ENCODE data around the gene EFNA4. TPM values are rescaled to one million over a fixed set of nuclear protein-coding genes. Genes with fewer than 3 reads are reported as not detected.
A peak's percentile ranks its signal among the peaks of the same experiment; 100 is the strongest.

Gene EFNA4
- total and polyA plus RNA-seq, 9 of the 15 experiments (the other 6 are each of a cell fraction or from before 2014, with no cell fraction given) = 0.68 to 7.4 (median 6.1) TPM

DNA sequence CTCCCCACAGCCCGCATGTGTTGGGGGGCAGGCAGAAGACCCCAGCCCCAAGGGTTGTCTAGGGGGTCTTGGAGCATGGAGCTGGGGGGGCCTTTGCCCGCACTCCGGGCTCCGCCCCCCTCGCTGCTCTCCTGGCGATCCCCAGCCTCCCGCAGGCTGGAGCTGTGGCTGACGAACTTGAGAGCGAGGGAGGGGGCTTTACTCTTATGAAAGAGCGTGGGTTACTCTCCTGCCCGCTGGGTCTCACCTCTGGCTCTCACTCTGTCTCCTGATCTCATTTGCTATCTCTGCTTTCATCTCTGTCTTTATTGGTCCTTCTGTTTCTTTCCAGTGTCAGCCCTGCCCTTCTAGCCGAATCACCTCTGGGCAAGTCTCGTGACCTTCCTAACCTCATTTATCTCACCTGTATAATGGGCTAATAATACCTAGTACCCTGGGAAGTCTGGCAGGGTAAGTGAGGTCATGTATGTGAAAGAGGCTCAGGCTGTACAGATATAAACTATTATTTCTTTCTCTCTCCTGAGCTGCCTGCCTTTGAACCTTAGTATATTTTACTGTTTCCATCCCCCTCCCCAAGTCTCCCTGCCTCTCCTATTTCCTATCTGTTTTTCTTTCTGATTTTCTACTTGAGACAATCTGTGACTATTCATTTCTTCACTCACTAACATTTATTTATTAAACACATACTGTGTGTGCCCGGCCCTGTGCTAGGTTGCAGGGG is 731 bp downstream of the EFNA4 start (continued):
- TF ChIP-seq, protein P1, sequence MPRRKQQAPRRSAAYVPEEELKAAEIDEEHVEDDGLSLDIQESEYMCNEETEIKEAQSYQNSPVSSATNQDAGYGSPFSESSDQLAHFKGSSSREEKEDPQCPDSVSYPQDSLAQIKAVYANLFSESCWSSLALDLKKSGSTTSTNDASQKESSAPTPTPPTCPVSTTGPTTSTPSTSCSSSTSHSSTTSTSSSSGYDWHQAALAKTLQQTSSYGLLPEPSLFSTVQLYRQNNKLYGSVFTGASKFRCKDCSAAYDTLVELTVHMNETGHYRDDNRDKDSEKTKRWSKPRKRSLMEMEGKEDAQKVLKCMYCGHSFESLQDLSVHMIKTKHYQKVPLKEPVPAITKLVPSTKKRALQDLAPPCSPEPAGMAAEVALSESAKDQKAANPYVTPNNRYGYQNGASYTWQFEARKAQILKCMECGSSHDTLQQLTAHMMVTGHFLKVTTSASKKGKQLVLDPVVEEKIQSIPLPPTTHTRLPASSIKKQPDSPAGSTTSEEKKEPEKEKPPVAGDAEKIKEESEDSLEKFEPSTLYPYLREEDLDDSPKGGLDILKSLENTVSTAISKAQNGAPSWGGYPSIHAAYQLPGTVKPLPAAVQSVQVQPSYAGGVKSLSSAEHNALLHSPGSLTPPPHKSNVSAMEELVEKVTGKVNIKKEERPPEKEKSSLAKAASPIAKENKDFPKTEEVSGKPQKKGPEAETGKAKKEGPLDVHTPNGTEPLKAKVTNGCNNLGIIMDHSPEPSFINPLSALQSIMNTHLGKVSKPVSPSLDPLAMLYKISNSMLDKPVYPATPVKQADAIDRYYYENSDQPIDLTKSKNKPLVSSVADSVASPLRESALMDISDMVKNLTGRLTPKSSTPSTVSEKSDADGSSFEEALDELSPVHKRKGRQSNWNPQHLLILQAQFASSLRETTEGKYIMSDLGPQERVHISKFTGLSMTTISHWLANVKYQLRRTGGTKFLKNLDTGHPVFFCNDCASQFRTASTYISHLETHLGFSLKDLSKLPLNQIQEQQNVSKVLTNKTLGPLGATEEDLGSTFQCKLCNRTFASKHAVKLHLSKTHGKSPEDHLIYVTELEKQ (CRISPR knock-in tag; IDR thresholded peaks at IDR 0.05) = no peak
- no peak for TF ChIP-seq ILF3 (IDR thresholded peaks at IDR 0.05; ENCODE audit: borderline replicate concordance)
- TF ChIP-seq HSF4 (CRISPR knock-in tag; IDR thresholded peaks at IDR 0.05; ENCODE audit: borderline replicate concordance) = no peak
- TF ChIP-seq, protein P2, sequence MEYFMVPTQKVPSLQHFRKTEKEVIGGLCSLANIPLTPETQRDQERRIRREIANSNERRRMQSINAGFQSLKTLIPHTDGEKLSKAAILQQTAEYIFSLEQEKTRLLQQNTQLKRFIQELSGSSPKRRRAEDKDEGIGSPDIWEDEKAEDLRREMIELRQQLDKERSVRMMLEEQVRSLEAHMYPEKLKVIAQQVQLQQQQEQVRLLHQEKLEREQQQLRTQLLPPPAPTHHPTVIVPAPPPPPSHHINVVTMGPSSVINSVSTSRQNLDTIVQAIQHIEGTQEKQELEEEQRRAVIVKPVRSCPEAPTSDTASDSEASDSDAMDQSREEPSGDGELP (CRISPR knock-in tag; IDR thresholded peaks at IDR 0.05; ENCODE audit: borderline replicate concordance) = no peak
- no peak for TF ChIP-seq GATAD2B (IDR thresholded peaks at IDR 0.05; ENCODE audit: borderline replicate concordance)
- no peak for TF ChIP-seq SREBF1 (IDR thresholded peaks at IDR 0.05; ENCODE audit: borderline replicate concordance, low read depth, low read length)
- TF ChIP-seq SMARCE1 (IDR thresholded peaks at IDR 0.05) = no peak
- no peak for TF ChIP-seq ZNF586 (CRISPR knock-in tag; conservative IDR thresholded peaks at IDR 0.05)
- no peak for TF ChIP-seq CHD1 (IDR thresholded peaks at IDR 0.05; ENCODE audit: low read length)
- TF ChIP-seq, protein P3, sequence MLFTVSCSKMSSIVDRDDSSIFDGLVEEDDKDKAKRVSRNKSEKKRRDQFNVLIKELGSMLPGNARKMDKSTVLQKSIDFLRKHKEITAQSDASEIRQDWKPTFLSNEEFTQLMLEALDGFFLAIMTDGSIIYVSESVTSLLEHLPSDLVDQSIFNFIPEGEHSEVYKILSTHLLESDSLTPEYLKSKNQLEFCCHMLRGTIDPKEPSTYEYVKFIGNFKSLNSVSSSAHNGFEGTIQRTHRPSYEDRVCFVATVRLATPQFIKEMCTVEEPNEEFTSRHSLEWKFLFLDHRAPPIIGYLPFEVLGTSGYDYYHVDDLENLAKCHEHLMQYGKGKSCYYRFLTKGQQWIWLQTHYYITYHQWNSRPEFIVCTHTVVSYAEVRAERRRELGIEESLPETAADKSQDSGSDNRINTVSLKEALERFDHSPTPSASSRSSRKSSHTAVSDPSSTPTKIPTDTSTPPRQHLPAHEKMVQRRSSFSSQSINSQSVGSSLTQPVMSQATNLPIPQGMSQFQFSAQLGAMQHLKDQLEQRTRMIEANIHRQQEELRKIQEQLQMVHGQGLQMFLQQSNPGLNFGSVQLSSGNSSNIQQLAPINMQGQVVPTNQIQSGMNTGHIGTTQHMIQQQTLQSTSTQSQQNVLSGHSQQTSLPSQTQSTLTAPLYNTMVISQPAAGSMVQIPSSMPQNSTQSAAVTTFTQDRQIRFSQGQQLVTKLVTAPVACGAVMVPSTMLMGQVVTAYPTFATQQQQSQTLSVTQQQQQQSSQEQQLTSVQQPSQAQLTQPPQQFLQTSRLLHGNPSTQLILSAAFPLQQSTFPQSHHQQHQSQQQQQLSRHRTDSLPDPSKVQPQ (CRISPR knock-in tag; IDR thresholded peaks at IDR 0.05; ENCODE audit: borderline replicate concordance) = no peak
- peak; percentile 79; the same call in 1 of the 2 replicates for TF ChIP-seq ZBTB7A (IDR thresholded peaks at IDR 0.05; ENCODE audit: borderline replicate concordance, control insufficient read depth, low read depth, low read length)
- TF ChIP-seq RB1 (IDR thresholded peaks at IDR 0.05; ENCODE audit: low read depth) = no peak
- TF ChIP-seq KLF1 (tag; IDR thresholded peaks at IDR 0.05) = no peak
- no peak for TF ChIP-seq KHSRP (IDR thresholded peaks at IDR 0.05)
- peak; percentile 92; the same call in 1 of the 2 replicates for TF ChIP-seq CBX1 (IDR thresholded peaks at IDR 0.05; ENCODE audit: low read depth)
- no peak for TF ChIP-seq HNRNPL (IDR thresholded peaks at IDR 0.05; ENCODE audit: low read depth, low read length)
- TF ChIP-seq RCOR1 (IDR thresholded peaks at IDR 0.05; ENCODE audit: borderline replicate concordance in 1 of 2, low read depth in 2 of 2, low read length in 2 of 2) = peak in 1 of 2 experiments; percentile 86; a peak in 2 of 4 replicates
- peak; percentile 28 for TF ChIP-seq KDM5B (IDR thresholded peaks at IDR 0.05; ENCODE audit: insufficient replicate concordance, low read depth, low read length)
- TF ChIP-seq, protein P4, sequence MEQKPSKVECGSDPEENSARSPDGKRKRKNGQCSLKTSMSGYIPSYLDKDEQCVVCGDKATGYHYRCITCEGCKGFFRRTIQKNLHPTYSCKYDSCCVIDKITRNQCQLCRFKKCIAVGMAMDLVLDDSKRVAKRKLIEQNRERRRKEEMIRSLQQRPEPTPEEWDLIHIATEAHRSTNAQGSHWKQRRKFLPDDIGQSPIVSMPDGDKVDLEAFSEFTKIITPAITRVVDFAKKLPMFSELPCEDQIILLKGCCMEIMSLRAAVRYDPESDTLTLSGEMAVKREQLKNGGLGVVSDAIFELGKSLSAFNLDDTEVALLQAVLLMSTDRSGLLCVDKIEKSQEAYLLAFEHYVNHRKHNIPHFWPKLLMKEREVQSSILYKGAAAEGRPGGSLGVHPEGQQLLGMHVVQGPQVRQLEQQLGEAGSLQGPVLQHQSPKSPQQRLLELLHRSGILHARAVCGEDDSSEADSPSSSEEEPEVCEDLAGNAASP (IDR thresholded peaks at IDR 0.05) = no peak
- TF ChIP-seq ZNF121 (CRISPR knock-in tag; conservative IDR thresholded peaks at IDR 0.05) = no peak

Data from K562 (cell line).